Epithelial cell of prostate (primary cell): Measurements from ENCODE around the gene FAM13A.

Source experiments
- DNase-seq: peaks from one replicate; pipeline ENCODE4 v3.0.0-alpha.2; 2011; ENCODE audit warnings: low read depth, low spot score
- H3K27ac ChIP-seq: fragments of 450-650 bp; 2 replicates; pipeline ENCODE4 v1.5.1; 2017; ENCODE audit warnings: mild to moderate bottlenecking

FAM13A gene

GRCh38 chr4:88796545-88796944, 260.4 kb downstream of the FAM13A start:
- no peak for DNase-seq
- H3K27ac ChIP-seq: no peak overlapping the region

DNA sequence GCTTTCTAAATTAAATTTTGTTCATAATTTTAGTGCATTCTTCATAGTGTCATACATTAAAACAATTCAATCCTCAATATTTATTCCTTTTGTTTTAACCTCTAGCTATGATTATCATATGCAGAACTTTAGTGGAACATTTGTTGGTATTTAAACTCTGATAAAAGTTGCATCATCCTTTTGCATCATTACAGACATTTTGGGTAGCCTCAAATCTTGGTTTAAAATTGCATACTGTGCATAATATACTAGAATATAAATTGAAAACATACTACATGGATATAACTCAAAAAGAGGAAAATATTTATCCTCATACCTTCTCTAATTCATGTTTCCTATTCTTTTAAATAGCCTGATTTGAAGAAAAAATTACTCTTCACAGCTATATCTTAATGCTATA, 262.0 kb downstream of the FAM13A start:
- no peak for DNase-seq
- no peak overlapping the region for H3K27ac ChIP-seq

GRCh38 chr4:88794087-88794690, 262.8 kb downstream of the FAM13A start:
- no peak for DNase-seq

GRCh38 chr4:88793475-88793874, 263.5 kb downstream of the FAM13A start:
- no peak for DNase-seq
- peak overlapping the region; percentile 79 for H3K27ac ChIP-seq

More at GRCh38 chr4:88794087-88794690, 262.8 kb downstream of the FAM13A start:
- no peak overlapping the region for H3K27ac ChIP-seq

DNA sequence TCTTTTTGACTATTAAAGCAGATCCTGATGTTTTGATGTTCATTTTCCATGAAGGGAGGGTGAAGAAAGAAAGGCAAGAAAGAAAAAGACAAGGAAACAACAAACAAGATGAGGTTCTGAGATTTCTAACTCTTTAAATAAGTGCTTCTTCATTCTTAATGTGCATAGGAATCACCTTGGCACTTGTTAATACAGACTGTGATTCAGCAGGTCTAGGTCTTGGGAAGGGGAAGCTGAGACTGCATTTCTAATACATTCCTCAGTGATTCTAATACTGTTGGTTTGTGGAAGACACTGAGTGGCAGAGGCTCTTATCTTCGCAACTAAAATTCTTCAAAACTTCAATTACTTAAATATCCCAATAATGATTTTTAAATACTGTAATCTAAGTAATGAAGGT, 264.2 kb downstream of the FAM13A start:
- DNase-seq: no peak
- H3K27ac ChIP-seq: peak overlapping the region; percentile 79

- DNase-seq: peak; percentile 64
- peak overlapping the region; percentile 79 for H3K27ac ChIP-seq
Observed at GRCh38 chr4:88792268-88792781, 264.7 kb downstream of the FAM13A start.

DNA sequence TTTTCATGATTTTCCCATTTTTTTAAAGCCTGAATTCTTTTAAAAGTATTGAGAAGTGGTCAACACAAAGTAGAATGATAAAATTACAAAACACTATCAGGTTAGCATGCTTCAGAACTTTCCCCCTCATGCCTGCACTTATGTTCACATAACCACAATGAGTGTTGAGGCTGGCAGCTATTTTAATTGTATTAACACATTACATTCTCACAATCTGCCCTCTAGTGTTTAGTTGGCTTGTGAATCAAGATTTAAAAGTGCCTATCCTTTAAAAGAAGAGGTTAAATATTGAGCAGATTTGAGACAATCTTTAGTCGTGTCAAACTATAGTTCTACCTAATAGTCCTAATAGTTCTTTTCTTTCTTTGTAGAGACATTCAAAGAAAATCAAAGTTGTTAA, 265.7 kb downstream of the FAM13A start:
- peak overlapping the region; percentile 79 for H3K27ac ChIP-seq
- no peak for DNase-seq

DNA sequence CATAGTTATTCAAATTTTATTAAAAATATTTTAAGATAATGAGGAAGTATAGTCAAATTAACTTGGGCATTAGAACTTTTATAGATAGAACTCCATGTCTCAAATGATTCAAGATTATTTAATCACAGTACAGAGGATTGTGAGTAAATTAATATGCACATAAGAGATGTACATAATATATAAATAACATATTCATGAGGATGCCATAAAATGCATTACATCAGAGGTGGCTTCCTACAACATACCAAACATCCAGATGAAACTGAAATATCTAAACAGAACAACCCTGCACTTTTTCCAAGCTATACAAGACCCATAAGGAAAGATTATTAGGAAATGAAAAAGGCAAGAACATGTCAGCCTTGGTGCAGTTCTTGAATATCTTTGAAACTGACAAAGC, 268.1 kb downstream of the FAM13A start:
- no peak overlapping the region for H3K27ac ChIP-seq
- no peak for DNase-seq

DNA sequence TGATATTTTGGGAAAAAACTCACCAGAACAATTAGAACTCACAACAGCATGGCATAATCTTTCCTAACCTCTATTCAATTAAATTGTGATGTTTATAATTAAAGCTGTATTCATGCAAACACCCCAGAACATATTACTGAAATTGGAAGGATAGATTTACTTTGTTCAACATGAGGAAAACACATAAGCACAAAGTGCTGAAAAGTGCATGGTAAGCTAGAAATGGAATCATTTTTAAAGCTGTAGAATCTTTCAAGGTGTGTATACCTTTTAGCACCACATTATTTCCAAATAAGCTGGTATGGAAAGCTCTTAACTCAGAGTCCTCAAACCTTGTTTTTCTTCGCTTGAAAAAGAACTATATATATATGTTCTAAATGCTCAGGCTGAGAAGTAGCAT, 268.6 kb downstream of the FAM13A start:
- no peak overlapping the region for H3K27ac ChIP-seq
- DNase-seq: no peak

GRCh38 chr4:88786011-88786410, 271.0 kb downstream of the FAM13A start:
- DNase-seq: no peak
- no peak overlapping the region for H3K27ac ChIP-seq

DNA sequence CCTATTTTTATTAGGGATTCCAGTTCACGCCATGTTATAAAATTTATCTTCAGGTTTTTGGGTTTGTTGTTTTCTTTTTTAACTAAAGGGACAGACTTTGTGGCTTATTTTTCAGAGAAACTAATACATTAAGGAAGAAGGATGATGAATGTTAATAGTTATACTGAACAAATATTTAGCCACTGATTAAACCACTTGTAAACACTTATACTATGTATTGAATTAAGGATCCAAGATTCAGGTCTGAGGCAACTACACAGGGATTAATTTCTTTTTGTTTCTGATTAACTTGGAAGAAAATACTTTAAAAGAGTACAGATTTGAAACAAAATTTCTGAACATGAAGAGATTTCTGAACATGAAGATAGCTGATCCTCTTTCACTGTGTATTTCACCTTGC, 276.6 kb downstream of the FAM13A start:
- DNase-seq: no peak
- H3K27ac ChIP-seq: no peak overlapping the region

- DNase-seq: no peak
- H3K27ac ChIP-seq: no peak overlapping the region
Observed at GRCh38 chr4:88779431-88779830, 277.6 kb downstream of the FAM13A start.

DNA sequence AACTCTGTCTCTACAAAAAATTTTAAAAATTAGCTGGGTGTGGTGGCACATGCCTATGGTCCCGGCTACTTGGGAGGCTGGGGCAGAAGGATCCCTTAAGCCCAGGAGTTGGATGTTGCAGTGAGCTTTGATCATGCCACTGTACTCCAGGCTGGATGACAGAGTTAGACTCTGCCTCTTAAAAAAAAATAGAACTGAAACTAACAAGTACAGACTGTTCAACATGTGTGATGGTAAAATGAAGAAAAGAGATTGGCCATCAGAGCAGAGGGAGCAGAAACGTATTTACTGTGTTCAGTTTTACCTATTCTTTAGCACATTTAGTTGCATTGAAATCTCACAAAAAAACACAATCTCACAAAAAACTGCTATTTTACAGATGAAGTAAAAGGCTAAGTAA, 281.5 kb downstream of the FAM13A start:
- no peak overlapping the region for H3K27ac ChIP-seq
- DNase-seq: no peak

DNA sequence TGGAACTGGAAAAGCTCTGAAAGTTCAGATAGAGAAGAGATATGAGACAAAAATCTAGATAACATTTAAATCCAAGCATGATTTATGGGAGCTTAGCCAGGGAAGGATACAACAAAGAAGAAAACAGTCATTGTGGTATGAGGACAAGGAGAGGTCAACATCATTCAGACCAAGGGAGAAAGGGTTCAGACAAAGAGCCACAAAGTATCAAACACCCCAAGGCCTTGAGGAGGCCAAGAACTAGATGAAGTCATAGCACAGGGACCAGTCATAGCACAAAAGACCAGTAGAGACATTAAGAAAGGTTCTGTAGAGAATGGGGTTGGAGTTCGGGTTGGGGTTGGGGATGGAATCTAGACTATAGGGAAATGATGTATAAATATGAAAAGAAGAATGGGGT, 282.0 kb downstream of the FAM13A start:
- H3K27ac ChIP-seq: no peak overlapping the region
- DNase-seq: no peak

DNA sequence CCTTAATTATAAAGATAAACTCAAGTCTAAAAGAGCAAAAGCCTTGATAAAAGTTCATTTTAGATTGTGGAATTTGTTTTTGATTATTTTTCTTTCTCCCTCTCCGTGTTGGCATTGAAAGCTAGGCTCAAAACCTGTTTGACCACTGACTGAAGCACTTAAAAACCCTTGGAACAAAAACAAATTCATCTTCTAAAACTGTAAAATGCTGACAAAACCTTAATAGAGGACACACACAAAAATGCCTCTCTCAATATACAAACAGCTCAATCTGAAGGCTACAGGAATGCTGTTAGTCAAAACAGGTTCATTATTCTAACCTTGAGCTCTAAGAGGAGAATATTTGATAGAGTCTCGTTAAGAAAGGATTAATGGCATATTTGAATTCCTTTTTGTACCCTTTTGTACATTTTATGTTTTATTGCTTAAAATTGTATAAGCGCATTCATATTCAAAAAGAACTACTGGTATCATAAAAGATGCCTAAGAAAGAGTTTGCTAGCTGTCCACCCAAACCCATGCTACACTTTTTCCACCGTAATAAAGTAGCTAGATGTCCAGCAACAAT, 285.0 kb downstream of the FAM13A start:
- DNase-seq: no peak
- no peak overlapping the region for H3K27ac ChIP-seq

- no peak overlapping the region for H3K27ac ChIP-seq
- peak; percentile 18 for DNase-seq
Observed at GRCh38 chr4:88765729-88766128, 291.3 kb downstream of the FAM13A start.

GRCh38 chr4:88763075-88763474, 293.9 kb downstream of the FAM13A start:
- DNase-seq: no peak
- H3K27ac ChIP-seq: no peak overlapping the region

GRCh38 chr4:88761861-88762523, 295.0 kb downstream of the FAM13A start:
- H3K27ac ChIP-seq: no peak overlapping the region

GRCh38 chr4:88761342-88761741, 295.6 kb downstream of the FAM13A start:
- H3K27ac ChIP-seq: no peak overlapping the region
- DNase-seq: no peak

More at GRCh38 chr4:88761861-88762523, 295.0 kb downstream of the FAM13A start:
- DNase-seq: no peak

GRCh38 chr4:88759895-88760290, 297.1 kb downstream of the FAM13A start:
- H3K27ac ChIP-seq: no peak overlapping the region
- no peak for DNase-seq

DNA sequence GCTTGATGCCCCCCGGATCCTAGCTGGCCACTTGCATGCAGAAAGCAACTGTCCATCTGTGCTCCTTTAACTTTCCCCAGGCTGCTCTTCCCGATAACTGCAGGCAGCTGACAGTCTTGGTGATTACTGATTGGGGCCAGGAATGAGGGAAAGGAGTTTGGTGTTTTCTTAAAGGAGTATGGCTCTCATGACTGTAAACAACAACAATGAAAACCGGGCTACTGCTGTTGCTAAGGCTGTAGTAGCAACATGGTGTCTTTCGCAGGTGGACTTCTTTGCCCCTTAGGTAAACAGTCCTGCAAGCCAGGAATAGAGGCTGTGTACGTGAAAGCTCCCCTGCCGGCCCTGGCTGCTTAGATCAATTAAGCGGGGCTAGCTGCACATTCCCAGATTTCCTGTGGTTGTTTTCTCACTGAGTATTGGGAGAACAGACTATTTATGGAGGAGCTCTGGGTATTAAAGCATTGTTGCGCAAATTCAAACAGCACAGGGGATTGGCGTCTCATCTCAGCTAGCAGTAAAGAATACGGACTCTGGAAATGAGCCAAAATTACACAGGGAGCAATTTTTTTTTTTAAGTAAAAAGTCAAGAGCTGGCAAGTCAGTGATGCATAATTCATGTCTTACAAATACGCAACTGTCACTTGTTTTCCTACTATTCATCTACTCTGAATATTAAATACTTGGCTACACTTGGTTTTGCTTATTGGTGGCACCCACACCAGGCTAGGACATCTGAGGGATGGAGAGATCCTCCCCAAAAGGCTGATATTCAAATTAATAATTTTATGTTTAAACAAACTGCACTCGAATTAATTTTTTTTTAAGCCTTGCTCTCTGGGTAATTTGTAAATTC, 297.7 kb downstream of the FAM13A start:
- no peak for DNase-seq
- H3K27ac ChIP-seq: no peak overlapping the region
